ENCODE results near the gene SCN4B. TPM values are rescaled to one million over a fixed set of nuclear protein-coding genes. Genes with fewer than 3 reads are reported as not detected.

SCN4B gene
- total and polyA plus RNA-seq, 10 of the 15 experiments (the other 5 are each of a cell fraction or from before 2014, with no cell fraction given), result 0.01 to 0.49 (median 0.04) TPM; not detected in 5

DNA sequence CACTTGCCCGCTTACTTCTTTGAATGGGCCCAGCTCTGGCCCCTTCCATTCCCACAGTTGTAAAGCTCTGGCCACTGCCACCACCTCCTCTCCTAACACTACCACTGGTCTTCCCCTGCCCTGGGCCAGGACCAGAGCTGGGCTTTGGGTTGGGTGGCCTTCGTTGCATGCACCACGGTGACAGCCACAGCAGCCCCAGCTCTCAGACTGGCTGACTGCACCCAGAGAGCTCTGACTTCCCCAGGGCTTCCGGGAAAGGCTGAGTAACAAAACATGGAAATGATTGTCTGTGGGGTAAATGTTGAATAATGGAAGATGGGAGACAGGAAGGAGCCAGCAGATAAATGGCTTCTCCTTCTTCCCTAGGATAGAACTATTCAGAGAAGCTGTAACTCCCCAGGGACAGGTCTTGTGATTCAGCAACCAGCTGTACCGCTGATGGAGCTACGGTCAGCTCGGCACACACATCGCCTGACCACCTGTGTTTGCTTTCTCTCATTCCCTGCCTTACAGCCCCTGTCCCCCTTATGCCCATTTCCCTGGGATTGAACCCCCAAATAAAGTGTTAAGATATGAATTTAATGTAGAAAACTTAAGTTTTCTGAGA, 27.6 kb downstream of the SCN4B start:
- no peak overlapping the region for H3K27ac ChIP-seq (ENCODE audit: control insufficient read depth, insufficient read depth)
- no peak overlapping the region for H3K9ac ChIP-seq (ENCODE audit: control insufficient read depth, insufficient read depth, low read length)
- H3K36me3 ChIP-seq (ENCODE audit: control insufficient read depth in 2 of 2, insufficient read depth in 2 of 2, low read length in 1 of 2), result no peaks in the 10 kb centered on the region
- H3K9me3 ChIP-seq (replicated peaks; ENCODE audit: control insufficient read depth, insufficient read depth, low read length), result no peaks in the 10 kb centered on the region; the same call in 2 of the 3 replicates
- H4K20me1 ChIP-seq (ENCODE audit: control insufficient read depth, insufficient read depth), result no peaks in the 10 kb centered on the region
- no peak overlapping the region for H2AFZ ChIP-seq (ENCODE audit: control insufficient read depth, low read depth, low read length)
- H3K27me3 ChIP-seq (replicated peaks in 1 of 2; ENCODE audit: control insufficient read depth in 2 of 2, insufficient read depth in 2 of 2, low read length in 1 of 2), result no peaks in the 10 kb centered on the region
- TF ChIP-seq SUZ12 (IDR thresholded peaks at IDR 0.05; ENCODE audit: unreplicated experiment), result no peak
- no peak for TF ChIP-seq EP300 (IDR thresholded peaks at IDR 0.05; ENCODE audit: borderline replicate concordance in 1 of 2, control insufficient read depth in 1 of 2, low read depth in 2 of 2, low read length in 2 of 2)
- TF ChIP-seq, protein P1, sequence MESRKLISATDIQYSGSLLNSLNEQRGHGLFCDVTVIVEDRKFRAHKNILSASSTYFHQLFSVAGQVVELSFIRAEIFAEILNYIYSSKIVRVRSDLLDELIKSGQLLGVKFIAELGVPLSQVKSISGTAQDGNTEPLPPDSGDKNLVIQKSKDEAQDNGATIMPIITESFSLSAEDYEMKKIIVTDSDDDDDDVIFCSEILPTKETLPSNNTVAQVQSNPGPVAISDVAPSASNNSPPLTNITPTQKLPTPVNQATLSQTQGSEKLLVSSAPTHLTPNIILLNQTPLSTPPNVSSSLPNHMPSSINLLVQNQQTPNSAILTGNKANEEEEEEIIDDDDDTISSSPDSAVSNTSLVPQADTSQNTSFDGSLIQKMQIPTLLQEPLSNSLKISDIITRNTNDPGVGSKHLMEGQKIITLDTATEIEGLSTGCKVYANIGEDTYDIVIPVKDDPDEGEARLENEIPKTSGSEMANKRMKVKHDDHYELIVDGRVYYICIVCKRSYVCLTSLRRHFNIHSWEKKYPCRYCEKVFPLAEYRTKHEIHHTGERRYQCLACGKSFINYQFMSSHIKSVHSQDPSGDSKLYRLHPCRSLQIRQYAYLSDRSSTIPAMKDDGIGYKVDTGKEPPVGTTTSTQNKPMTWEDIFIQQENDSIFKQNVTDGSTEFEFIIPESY (IDR thresholded peaks at IDR 0.05), result no peak
- TF ChIP-seq NR2F1 (conservative IDR thresholded peaks at IDR 0.05), result no peak
- TF ChIP-seq HDAC2 (IDR thresholded peaks at IDR 0.05), result no peak
- no peak for TF ChIP-seq CHD4 (IDR thresholded peaks at IDR 0.05)
- no peak for TF ChIP-seq SRF (IDR thresholded peaks at IDR 0.05; ENCODE audit: low read depth in 2 of 2, low read length in 2 of 2)
- TF ChIP-seq SREBF2 (IDR thresholded peaks at IDR 0.05; ENCODE audit: low read length), result no peak
- no peak for TF ChIP-seq DPF2 (IDR thresholded peaks at IDR 0.05)
- TF ChIP-seq SMAD1 (IDR thresholded peaks at IDR 0.05; ENCODE audit: low read depth, partially characterized antibody), result no peak
- TF ChIP-seq NFXL1 (IDR thresholded peaks at IDR 0.05; ENCODE audit: borderline replicate concordance), result no peak
- no peak for TF ChIP-seq EED (IDR thresholded peaks at IDR 0.05; ENCODE audit: low read depth)
- TF ChIP-seq TCF3 (IDR thresholded peaks at IDR 0.05; ENCODE audit: borderline replicate concordance, insufficient read depth, low read depth, low read length), result no peak
- no peak for TF ChIP-seq POU2F2 (IDR thresholded peaks at IDR 0.05; ENCODE audit: borderline replicate concordance, low read depth, low read length)
- TF ChIP-seq, protein P2, sequence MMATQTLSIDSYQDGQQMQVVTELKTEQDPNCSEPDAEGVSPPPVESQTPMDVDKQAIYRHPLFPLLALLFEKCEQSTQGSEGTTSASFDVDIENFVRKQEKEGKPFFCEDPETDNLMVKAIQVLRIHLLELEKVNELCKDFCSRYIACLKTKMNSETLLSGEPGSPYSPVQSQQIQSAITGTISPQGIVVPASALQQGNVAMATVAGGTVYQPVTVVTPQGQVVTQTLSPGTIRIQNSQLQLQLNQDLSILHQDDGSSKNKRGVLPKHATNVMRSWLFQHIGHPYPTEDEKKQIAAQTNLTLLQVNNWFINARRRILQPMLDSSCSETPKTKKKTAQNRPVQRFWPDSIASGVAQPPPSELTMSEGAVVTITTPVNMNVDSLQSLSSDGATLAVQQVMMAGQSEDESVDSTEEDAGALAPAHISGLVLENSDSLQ (IDR thresholded peaks at IDR 0.05), result no peak
- no peak for TF ChIP-seq JUNB (IDR thresholded peaks at IDR 0.05)
- ChIA-PET CTCF (interaction anchor here (1.0 to 2.0 kb wide), 2 partner anchors 18 to 72 kb away, joined by 4 to 5 read pairs; no protein-coding TSS in a partner anchor), SMC1A (ENCODE audit: uncharacterized antibody, unreplicated experiment) (interaction anchor here (1.4 kb wide), 1 partner anchor 210 kb away, joined by 3 read pairs; no protein-coding TSS in a partner anchor), POLR2A (interaction anchor here (0.5 to 0.7 kb wide), 2 partner anchors 11 to 157 kb away, joined by 3 to 5 read pairs; no protein-coding TSS in a partner anchor), RAD21 (ENCODE audit: unreplicated experiment) (interaction anchor here (1.0 kb wide), 1 partner anchor 14 kb away, joined by 3 read pairs; no protein-coding TSS in a partner anchor)
- FAIRE-seq (no peak), DNase-seq (ENCODE audit: low read depth, low spot score) (no peak), ATAC-seq (no peak)
- H3K79me2 ChIP-seq (ENCODE audit: control insufficient read depth, insufficient read depth, low read length), result no peaks in the 10 kb centered on the region
- no peak overlapping the region for H3K4me3 ChIP-seq
- intact Hi-C loops (cut with micrococcal nuclease; ENCODE audit: unreplicated experiment), result no loop called here
- BruUV-seq (replicated peaks), result no TSS peak
- in situ Hi-C loops (cut with MboI), result no loop called here
- WGBS (ENCODE audit: insufficient coverage, insufficient replicate concordance, low lambda C conversion rate, missing lambda C conversion rate), result 34% methylated on average over 8 of the region's 8 CpGs
- no peaks in the 10 kb centered on the region for H3K4me1 ChIP-seq (ENCODE audit: control insufficient read depth, insufficient read depth, low read length)
- no peak overlapping the region for H3K4me2 ChIP-seq (ENCODE audit: control insufficient read depth, insufficient read depth)

All from GM12878 (cell line).